Hepatocyte (in vitro differentiated cells): ENCODE data around the gene SLC35F6. TPM values are rescaled to one million over a fixed set of nuclear protein-coding genes. Genes with fewer than 3 reads are reported as not detected.

ENCODE experiments used
- DNase-seq: peaks from one replicate; pipeline ENCODE4 v3.0.0-alpha.2; 2016; ENCODE audit warnings: low spot score
- H2AFZ ChIP-seq: fragments of 200-600 bp; sonication (generic); 2 replicates; pipeline ENCODE4 v1.6.0; 2016; ENCODE audit warnings: antibody characterized with exemption, mild to moderate bottlenecking
- H3K27ac ChIP-seq: fragments of 200-600 bp; sonication (generic); 2 replicates; pipeline ENCODE4 v1.5.1; 2016; ENCODE audit warnings: mild to moderate bottlenecking
- H3K27me3 ChIP-seq: fragments of 200-600 bp; sonication (generic); 2 replicates; pipeline ENCODE4 v1.6.1; 2016
- H3K36me3 ChIP-seq: fragments of 200-600 bp; sonication (generic); replicated peaks from 2 replicates; pipeline ENCODE4 v1.5.1; 2016; ENCODE audit warnings: low read depth; ENCODE audit not compliant: insufficient read depth
- H3K4me1 ChIP-seq: fragments of 200-600 bp; sonication (generic); 2 replicates; pipeline ENCODE4 v1.5.1; 2016; ENCODE audit warnings: mild to moderate bottlenecking, moderate library complexity; ENCODE audit not compliant: insufficient read depth
- H3K4me2 ChIP-seq: fragments of 200-600 bp; sonication (generic); 2 replicates; pipeline ENCODE4 v1.6.0; 2016
- H3K4me3 ChIP-seq: fragments of 200-600 bp; sonication (generic); 2 replicates; pipeline ENCODE4 v1.5.1; 2016; ENCODE audit warnings: mild to moderate bottlenecking
- H3K79me2 ChIP-seq: fragments of 200-600 bp; sonication (generic); 2 replicates; pipeline ENCODE4 v1.6.0; 2017; ENCODE audit warnings: mild to moderate bottlenecking
- H3K9me2 ChIP-seq: fragments of 200-600 bp; sonication (generic); replicated peaks from 2 replicates; pipeline ENCODE4 v1.6.0; 2017; ENCODE audit warnings: mild to moderate bottlenecking; ENCODE audit not compliant: insufficient read depth
- H3K9me3 ChIP-seq: fragments of 200-600 bp; sonication (generic); 2 replicates; pipeline ENCODE4 v1.5.1; 2016; ENCODE audit warnings: low read depth, mild to moderate bottlenecking
- H4K20me1 ChIP-seq: fragments of 200-600 bp; sonication (generic); 2 replicates; pipeline ENCODE4 v1.6.0; 2016; ENCODE audit warnings: mild to moderate bottlenecking; ENCODE audit not compliant: insufficient read depth, poor library complexity, severe bottlenecking
- CTCF ChIP-seq: fragments of 200-600 bp; sonication (generic); IDR thresholded peaks from 2 replicates; pipeline ENCODE4 v1.5.1; 2016; ENCODE audit warnings: antibody characterized with exemption, mild to moderate bottlenecking; ENCODE audit not compliant: poor library complexity
- EZH2 ChIP-seq: fragments of 200-600 bp; sonication (generic); IDR thresholded peaks from 2 replicates; pipeline ENCODE4 v1.6.1; 2016; ENCODE audit warnings: antibody characterized with exemption, mild to moderate bottlenecking, borderline replicate concordance
- EZH2phosphoT487 ChIP-seq: fragments of 200-600 bp; sonication (generic); IDR thresholded peaks from one replicate; pipeline ENCODE4 v1.6.1; 2018; ENCODE audit warnings: antibody characterized with exemption, mild to moderate bottlenecking, low read depth, moderate library complexity; ENCODE audit not compliant: unreplicated experiment, severe bottlenecking
- WGBS: methylation state at CpG from one replicate; pipeline ENCODE4 v1.1.6; 2016; ENCODE audit warnings: low lambda C conversion rate; ENCODE audit errors: missing lambda C conversion rate; 5-methylcytosine and 5-hydroxymethylcytosine counted together
- polyA plus RNA-seq: library from polyadenylated mRNA; unstranded; fragments of >200 nt; fragmentation: Nextera tagmentation; extraction: Ambion mirVana; gene quantifications from 2 replicates; pipeline ENCODE4 v1.2.1, GENCODE V29; 2016
- total RNA-seq: library from RNA; depleted of rRNA; stranded (reverse); fragments of >200 nt; gene quantifications from 2 replicates; pipeline ENCODE4 v1.2.3, GENCODE V29; 2014

SLC35F6 gene
- total and polyA plus RNA-seq, 2 experiments from 2014 or later, result 16.6 to 30.2 TPM

GRCh38 chr2:26818972-26819371 lies 54.9 kb downstream of the SLC35F6 start:
- WGBS, result 81% methylated on average over 6 of the region's 6 CpGs
- TF ChIP-seq EZH2 (no peak), EZH2phosphoT487 (no peak), CTCF (no peak)
- Histone ChIP-seq H3K36me3 (no peaks in the 10 kb centered on the region), H3K27ac (no peak overlapping the region), H2AFZ (no peak overlapping the region), H3K9me2 (no peaks in the 10 kb centered on the region), H3K79me2 (no peaks in the 10 kb centered on the region), H4K20me1 (no peaks in the 10 kb centered on the region), H3K4me2 (no peak overlapping the region), H3K4me3 (no peak overlapping the region), H3K9me3 (no peaks in the 10 kb centered on the region), H3K4me1 (no peaks in the 10 kb centered on the region), H3K27me3 (no peaks in the 10 kb centered on the region)
- no peak for DNase-seq

- DNase-seq, result no peak
- H4K20me1 ChIP-seq, result no peaks in the 10 kb centered on the region
- TF ChIP-seq EZH2phosphoT487, result no peak
- no peak for TF ChIP-seq CTCF
- TF ChIP-seq EZH2, result no peak
- H3K27ac ChIP-seq, result no peak overlapping the region
- no peaks in the 10 kb centered on the region for H3K9me3 ChIP-seq
- H3K79me2 ChIP-seq, result no peaks in the 10 kb centered on the region
- no peaks in the 10 kb centered on the region for H3K27me3 ChIP-seq
- H3K4me2 ChIP-seq, result no peak overlapping the region
- no peaks in the 10 kb centered on the region for H3K9me2 ChIP-seq
- no peak overlapping the region for H2AFZ ChIP-seq
- H3K36me3 ChIP-seq, result no peaks in the 10 kb centered on the region
- 84% methylated on average over 7 of the region's 7 CpGs for whole genome bisulfite sequencing
- no peak overlapping the region for H3K4me3 ChIP-seq
- H3K4me1 ChIP-seq, result no peaks in the 10 kb centered on the region
Observed at GRCh38 chr2:26820932-26821331, 56.8 kb downstream of the SLC35F6 start.

GRCh38 chr2:26822877-26823276 lies 58.8 kb downstream of the SLC35F6 start:
- H2AFZ ChIP-seq, result no peak overlapping the region
- no peak overlapping the region for H3K4me2 ChIP-seq
- H3K36me3 ChIP-seq, result no peaks in the 10 kb centered on the region
- no peaks in the 10 kb centered on the region for H3K4me1 ChIP-seq
- DNase-seq, result no peak
- WGBS, result 95% methylated on average over 6 of the region's 6 CpGs
- no peaks in the 10 kb centered on the region for H3K9me3 ChIP-seq
- no peaks in the 10 kb centered on the region for H3K27me3 ChIP-seq
- H4K20me1 ChIP-seq, result no peaks in the 10 kb centered on the region
- no peaks in the 10 kb centered on the region for H3K9me2 ChIP-seq
- no peaks in the 10 kb centered on the region for H3K79me2 ChIP-seq
- no peak overlapping the region for H3K4me3 ChIP-seq
- TF ChIP-seq EZH2, result no peak
- TF ChIP-seq EZH2phosphoT487, result no peak
- TF ChIP-seq CTCF, result no peak
- no peak overlapping the region for H3K27ac ChIP-seq

Other genes with a start within 250 kb of the SLC35F6 start
- not detected in 2 replicates for gene CIB4, start 122.9 kb upstream of the SLC35F6 start, total RNA-seq
- gene CIB4, start 122.9 kb upstream of the SLC35F6 start, polyA plus RNA-seq, result 0.29 TPM in 1 of 2 replicates, not detected in the other
- gene KCNK3, start 71.6 kb upstream of the SLC35F6 start, total RNA-seq, result 9.4 and 10.5 TPM in 2 replicates
- 8.2 and 9.0 TPM in 2 replicates for gene KCNK3, start 71.6 kb upstream of the SLC35F6 start, polyA plus RNA-seq
- gene CENPA, start 21.8 kb downstream of the SLC35F6 start, total RNA-seq, result 1.7 and 3.1 TPM in 2 replicates
- 5.5 and 5.6 TPM in 2 replicates for gene CENPA, start 21.8 kb downstream of the SLC35F6 start, polyA plus RNA-seq
- gene DPYSL5, start 83.8 kb downstream of the SLC35F6 start, total RNA-seq, result 0.48 and 0.63 TPM in 2 replicates
- 0.21 and 0.99 TPM in 2 replicates for gene DPYSL5, start 83.8 kb downstream of the SLC35F6 start, polyA plus RNA-seq
- 8.0 and 8.6 TPM in 2 replicates for gene MAPRE3, start 206.4 kb downstream of the SLC35F6 start, total RNA-seq
- 23.6 and 29.2 TPM in 2 replicates for gene MAPRE3, start 206.4 kb downstream of the SLC35F6 start, polyA plus RNA-seq